Measurements from ENCODE around the gene HIRIP3. TPM values are rescaled to one million over a fixed set of nuclear protein-coding genes. Genes with fewer than 3 reads are reported as not detected.

Gene HIRIP3
- polyA plus RNA-seq, 1 of the 3 experiments (the other 2 are of a cell fraction) = 18.9 TPM

DNA sequence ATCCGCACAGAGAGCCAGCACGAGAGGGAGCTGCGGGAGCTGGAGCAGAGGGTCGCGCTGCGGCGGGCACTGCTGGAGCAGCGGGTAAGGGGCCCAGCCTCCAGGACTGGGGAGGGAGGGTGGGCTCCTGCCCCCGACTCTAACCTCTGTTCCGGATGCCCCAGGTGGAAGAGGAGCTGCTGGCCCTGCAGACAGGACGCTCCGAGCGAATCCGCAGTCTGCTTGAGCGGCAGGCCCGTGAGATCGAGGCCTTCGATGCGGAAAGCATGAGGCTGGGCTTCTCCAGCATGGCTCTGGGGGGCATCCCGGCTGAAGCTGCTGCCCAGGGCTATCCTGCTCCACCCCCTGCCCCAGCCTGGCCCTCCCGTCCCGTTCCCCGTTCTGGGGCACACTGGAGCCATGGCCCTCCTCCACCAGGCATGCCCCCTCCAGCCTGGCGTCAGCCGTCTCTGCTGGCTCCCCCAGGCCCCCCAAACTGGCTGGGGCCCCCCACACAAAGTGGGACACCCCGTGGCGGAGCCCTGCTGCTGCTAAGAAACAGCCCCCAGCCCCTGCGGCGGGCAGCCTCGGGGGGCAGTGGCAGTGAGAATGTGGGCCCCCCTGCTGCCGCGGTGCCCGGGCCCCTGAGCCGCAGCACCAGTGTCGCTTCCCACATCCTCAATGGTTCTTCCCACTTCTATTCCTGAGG lies 4.4 kb downstream of the HIRIP3 start:
- Histone ChIP-seq H3K9me2 (no peaks in the 10 kb centered on the region), H3K4me1 (ENCODE audit: control insufficient read depth in 1 of 2, insufficient read depth in 2 of 2, low read depth in 1 of 2, low read length in 1 of 2) (peaks cover 0 to 10% of the 10 kb centered on the region in 2 experiments; a peak in 1 of 4 replicates), H3K4me3 (ENCODE audit: low read depth in 2 of 2, low read length in 1 of 2) (no peak overlapping the region), H3K79me2 (ENCODE audit: insufficient read depth) (no peaks in the 10 kb centered on the region), H4K20me1 (ENCODE audit: insufficient read depth) (no peaks in the 10 kb centered on the region), H2AFZ (ENCODE audit: low read depth) (no peak overlapping the region), H3K4me2 (no peak overlapping the region), H3K36me3 (replicated peaks in 1 of 2; ENCODE audit: control insufficient read depth in 1 of 2, insufficient read depth in 2 of 2, low read length in 1 of 2) (peaks cover 4 to 73% of the 10 kb centered on the region in 2 experiments), H3K27ac (ENCODE audit: low read depth in 2 of 2, low read length in 1 of 2) (no peak overlapping the region), H3K27me3 (ENCODE audit: insufficient read depth) (no peaks in the 10 kb centered on the region), H3F3A (replicated peaks; ENCODE audit: insufficient read depth) (peaks cover 10% of the 10 kb centered on the region), H3K9me3 (no peaks in the 10 kb centered on the region), H3K9ac (no peak overlapping the region)
- 97% methylated on average over 26 of the region's 35 CpGs for WGBS (ENCODE audit: low lambda C conversion rate)
- CTCF ChIA-PET = no interaction called here
- no peak for DNase-seq
- POLR2A ChIA-PET = no interaction called here
- TF ChIP-seq, protein P1, sequence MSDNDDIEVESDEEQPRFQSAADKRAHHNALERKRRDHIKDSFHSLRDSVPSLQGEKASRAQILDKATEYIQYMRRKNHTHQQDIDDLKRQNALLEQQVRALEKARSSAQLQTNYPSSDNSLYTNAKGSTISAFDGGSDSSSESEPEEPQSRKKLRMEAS (IDR thresholded peaks at IDR 0.05; ENCODE audit: low read depth) = no peak
- TF ChIP-seq CHD2 (IDR thresholded peaks at IDR 0.05; ENCODE audit: low read length, partially characterized antibody) = no peak
- no peak for TF ChIP-seq TCF12 (IDR thresholded peaks at IDR 0.05)

DNA sequence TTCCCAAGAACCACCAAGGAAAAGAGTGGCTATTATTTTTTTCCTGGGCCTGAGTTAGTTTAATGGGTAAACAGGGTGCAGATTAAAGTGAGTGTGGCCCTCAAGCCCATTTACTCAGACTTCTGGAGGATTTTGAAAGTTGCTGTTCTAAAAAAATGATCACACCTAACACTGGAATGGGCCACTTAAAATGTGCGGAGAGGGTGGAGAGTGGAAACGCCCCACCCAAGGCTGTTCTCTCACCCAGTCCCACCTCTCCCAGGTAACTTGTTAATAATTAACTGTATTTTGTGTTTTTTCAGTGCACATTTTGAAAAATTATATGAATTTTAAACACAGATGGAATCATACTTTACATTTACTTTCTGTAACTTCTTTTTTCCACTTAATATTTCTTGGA lies 5.4 kb downstream of the HIRIP3 start:
- TF ChIP-seq, protein P2, sequence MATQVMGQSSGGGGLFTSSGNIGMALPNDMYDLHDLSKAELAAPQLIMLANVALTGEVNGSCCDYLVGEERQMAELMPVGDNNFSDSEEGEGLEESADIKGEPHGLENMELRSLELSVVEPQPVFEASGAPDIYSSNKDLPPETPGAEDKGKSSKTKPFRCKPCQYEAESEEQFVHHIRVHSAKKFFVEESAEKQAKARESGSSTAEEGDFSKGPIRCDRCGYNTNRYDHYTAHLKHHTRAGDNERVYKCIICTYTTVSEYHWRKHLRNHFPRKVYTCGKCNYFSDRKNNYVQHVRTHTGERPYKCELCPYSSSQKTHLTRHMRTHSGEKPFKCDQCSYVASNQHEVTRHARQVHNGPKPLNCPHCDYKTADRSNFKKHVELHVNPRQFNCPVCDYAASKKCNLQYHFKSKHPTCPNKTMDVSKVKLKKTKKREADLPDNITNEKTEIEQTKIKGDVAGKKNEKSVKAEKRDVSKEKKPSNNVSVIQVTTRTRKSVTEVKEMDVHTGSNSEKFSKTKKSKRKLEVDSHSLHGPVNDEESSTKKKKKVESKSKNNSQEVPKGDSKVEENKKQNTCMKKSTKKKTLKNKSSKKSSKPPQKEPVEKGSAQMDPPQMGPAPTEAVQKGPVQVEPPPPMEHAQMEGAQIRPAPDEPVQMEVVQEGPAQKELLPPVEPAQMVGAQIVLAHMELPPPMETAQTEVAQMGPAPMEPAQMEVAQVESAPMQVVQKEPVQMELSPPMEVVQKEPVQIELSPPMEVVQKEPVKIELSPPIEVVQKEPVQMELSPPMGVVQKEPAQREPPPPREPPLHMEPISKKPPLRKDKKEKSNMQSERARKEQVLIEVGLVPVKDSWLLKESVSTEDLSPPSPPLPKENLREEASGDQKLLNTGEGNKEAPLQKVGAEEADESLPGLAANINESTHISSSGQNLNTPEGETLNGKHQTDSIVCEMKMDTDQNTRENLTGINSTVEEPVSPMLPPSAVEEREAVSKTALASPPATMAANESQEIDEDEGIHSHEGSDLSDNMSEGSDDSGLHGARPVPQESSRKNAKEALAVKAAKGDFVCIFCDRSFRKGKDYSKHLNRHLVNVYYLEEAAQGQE (IDR thresholded peaks at IDR 0.05; ENCODE audit: low read depth, low read length) = no peak
- TF ChIP-seq, protein P3, sequence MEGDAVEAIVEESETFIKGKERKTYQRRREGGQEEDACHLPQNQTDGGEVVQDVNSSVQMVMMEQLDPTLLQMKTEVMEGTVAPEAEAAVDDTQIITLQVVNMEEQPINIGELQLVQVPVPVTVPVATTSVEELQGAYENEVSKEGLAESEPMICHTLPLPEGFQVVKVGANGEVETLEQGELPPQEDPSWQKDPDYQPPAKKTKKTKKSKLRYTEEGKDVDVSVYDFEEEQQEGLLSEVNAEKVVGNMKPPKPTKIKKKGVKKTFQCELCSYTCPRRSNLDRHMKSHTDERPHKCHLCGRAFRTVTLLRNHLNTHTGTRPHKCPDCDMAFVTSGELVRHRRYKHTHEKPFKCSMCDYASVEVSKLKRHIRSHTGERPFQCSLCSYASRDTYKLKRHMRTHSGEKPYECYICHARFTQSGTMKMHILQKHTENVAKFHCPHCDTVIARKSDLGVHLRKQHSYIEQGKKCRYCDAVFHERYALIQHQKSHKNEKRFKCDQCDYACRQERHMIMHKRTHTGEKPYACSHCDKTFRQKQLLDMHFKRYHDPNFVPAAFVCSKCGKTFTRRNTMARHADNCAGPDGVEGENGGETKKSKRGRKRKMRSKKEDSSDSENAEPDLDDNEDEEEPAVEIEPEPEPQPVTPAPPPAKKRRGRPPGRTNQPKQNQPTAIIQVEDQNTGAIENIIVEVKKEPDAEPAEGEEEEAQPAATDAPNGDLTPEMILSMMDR (IDR thresholded peaks at IDR 0.05) = no peak
- TF ChIP-seq, protein P1 (IDR thresholded peaks at IDR 0.05; ENCODE audit: low read depth) = no peak
- Histone ChIP-seq H2AFZ (ENCODE audit: low read depth) (no peak overlapping the region), H3K27ac (ENCODE audit: low read depth in 2 of 2, low read length in 1 of 2) (no peak overlapping the region), H3K9me2 (no peaks in the 10 kb centered on the region), H4K20me1 (ENCODE audit: insufficient read depth) (no peaks in the 10 kb centered on the region), H3K9me3 (no peaks in the 10 kb centered on the region), H3K4me2 (no peak overlapping the region), H3K9ac (no peak overlapping the region), H3K36me3 (replicated peaks in 1 of 2; ENCODE audit: control insufficient read depth in 1 of 2, insufficient read depth in 2 of 2, low read length in 1 of 2) (peaks cover 4 to 83% of the 10 kb centered on the region in 2 experiments), H3K4me3 (ENCODE audit: low read depth in 2 of 2, low read length in 1 of 2) (no peak overlapping the region), H3K79me2 (ENCODE audit: insufficient read depth) (no peaks in the 10 kb centered on the region), H3K4me1 (ENCODE audit: control insufficient read depth in 1 of 2, insufficient read depth in 2 of 2, low read depth in 1 of 2, low read length in 1 of 2) (peaks cover 0 to 7% of the 10 kb centered on the region in 2 experiments; a peak in 1 of 4 replicates), H3K27me3 (ENCODE audit: insufficient read depth) (no peaks in the 10 kb centered on the region), H3F3A (replicated peaks; ENCODE audit: insufficient read depth) (peaks cover 10% of the 10 kb centered on the region)
- 93% methylated on average over 2 of the region's 2 CpGs for WGBS (ENCODE audit: low lambda C conversion rate)
- CTCF ChIA-PET = interaction anchor here (1.3 kb wide), 1 partner anchor 15 kb away, joined by 3 read pairs; no protein-coding TSS in a partner anchor
- DNase-seq = no peak
- POLR2A ChIA-PET = interaction anchor here (0.5 to 1.4 kb wide), 2 partner anchors 17 to 52 kb away, joined by 3 to 4 read pairs; partner anchors contain the start of gene TAOK2
